Gastrocnemius medialis (tissue), 4 donors: Measurements from ENCODE around the gene FAM32A. TPM values are rescaled to one million over a fixed set of nuclear protein-coding genes. Genes with fewer than 3 reads are reported as not detected.

Experiments used
- ATAC-seq, 2 donors: fragments of 150-250 bp; one replicate each; pipeline ENCODE4 v1.9.1; 2016
- DNase-seq, 2 donors: peaks; one replicate each; pipeline ENCODE4 v3.0.0-alpha.2; 2019
- H3K27ac ChIP-seq, 4 donors: fragments of 200-600 bp; sonication (generic); 1 replicate in 1 of 4; 2 replicates in 3 of 4; pipeline ENCODE4 v1.5.1; 2016 to 2018; ENCODE audit warnings: mild to moderate bottlenecking in 2 of 4, moderate library complexity in 1 of 4
- H3K27me3 ChIP-seq, 3 donors: fragments of 200-600 bp; sonication (generic) in 2 of 3; 1 replicate in 1 of 3; 2 replicates in 2 of 3; pipeline versions ENCODE4 v1.5.1 to v1.6.0; 2016 to 2019; ENCODE audit warnings: mild to moderate bottlenecking in 1 of 3, moderate library complexity in 1 of 3
- H3K36me3 ChIP-seq, 2 donors: fragments of 200-600 bp; sonication (generic) in 1 of 2; one replicate each; pipeline ENCODE4 v1.5.1; 2017 to 2018
- H3K4me1 ChIP-seq, 2 donors: fragments of 200-600 bp; sonication (generic) in 1 of 2; one replicate each; pipeline ENCODE4 v1.5.1; 2016 to 2017; ENCODE audit warnings: mild to moderate bottlenecking in 2 of 2
- H3K4me3 ChIP-seq, 4 donors: fragments of 200-600 bp; sonication (generic) in 3 of 4; 1 replicate in 1 of 4; 2 replicates in 3 of 4; pipeline ENCODE4 v1.5.1; 2016 to 2019; ENCODE audit warnings: mild to moderate bottlenecking in 2 of 4
- H3K9me3 ChIP-seq, 3 donors: fragments of 200-600 bp; sonication (generic) in 2 of 3; 1 replicate in 1 of 3; 2 replicates in 2 of 3; pipeline ENCODE4 v1.5.1; 2016 to 2019
- POLR2A ChIP-seq, 2 donors: fragments of 450-650 bp; IDR thresholded peaks; one replicate each; pipeline ENCODE4 v1.6.1; 2017; ENCODE audit warnings: antibody characterized with exemption in 2 of 2, mild to moderate bottlenecking in 2 of 2, moderate library complexity in 2 of 2
- in situ Hi-C, 4 donors: fragments of 200-750 bp; cut with MboI; loops; one replicate each; pipeline versions ENCODE4 v1.15.0 to v1.8.0; 2017; ENCODE audit warnings: low sequenced_read_pairs in 4 of 4
- intact Hi-C: fragments of 100-400 bp; cut with DNase I; formaldehyde crosslinking; loops from one replicate; pipeline ENCODE4 v1.15.1; 2023; ENCODE audit warnings: low total_unique reads
- total RNA-seq, 4 donors: library from RNA; depleted of rRNA; stranded (reverse); fragments of >200 nt; gene quantifications; one replicate each; pipeline versions ENCODE4 v1.1.0 to v1.2.3, GENCODE V29; 2016
- TF ChIP-seq, protein P1 (sequence below), 5 experiments: fragments of 450-650 bp in 3 of 5; fragments of 200-600 bp in 2 of 5; sonication (generic) in 2 of 5; IDR thresholded peaks in 4 of 5; conservative IDR thresholded peaks in 1 of 5; 1 replicate in 4 of 5; 2 replicates in 1 of 5; pipeline ENCODE4 v1.5.1; 2016 to 2019; ENCODE audit warnings: antibody characterized with exemption in 5 of 5, mild to moderate bottlenecking in 3 of 5, moderate library complexity in 3 of 5

The FAM32A gene
- 10 to 100 TPM; 57.2 to 72.3 (median 63.6) TPM for total RNA-seq

DNA sequence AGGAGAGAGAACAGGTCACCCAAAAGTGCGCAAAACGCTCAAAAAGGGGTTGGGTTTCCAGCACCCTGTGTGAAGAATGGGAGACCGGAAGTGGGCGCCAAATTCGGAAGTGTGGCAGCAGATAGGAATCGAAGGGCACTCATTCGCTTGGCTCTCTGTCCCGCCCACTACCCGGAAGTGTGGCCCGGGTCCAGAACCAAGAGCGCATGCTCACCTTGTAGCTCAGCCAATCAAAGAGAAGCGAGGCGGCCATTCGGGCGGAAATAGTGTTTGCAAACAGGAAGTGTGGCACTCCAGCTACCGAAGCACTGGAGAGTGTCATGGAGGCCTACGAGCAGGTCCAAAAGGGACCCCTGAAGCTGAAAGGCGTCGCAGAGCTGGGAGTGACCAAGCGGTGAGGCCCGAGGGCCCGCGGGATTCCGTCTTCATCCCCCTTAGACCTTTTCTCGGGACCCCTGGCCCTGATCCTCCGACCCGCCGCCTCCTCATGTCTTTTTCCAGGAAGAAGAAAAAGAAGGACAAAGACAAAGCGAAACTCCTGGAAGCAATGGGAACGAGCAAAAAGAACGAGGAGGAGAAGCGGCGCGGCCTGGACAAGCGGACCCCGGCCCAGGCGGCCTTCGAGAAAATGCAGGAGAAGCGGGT, at the start of gene FAM32A:
Gene FAM32A, plus strand, starts transcription at position 288 of the 645 bp plus-strand sequence. Its CDS starts 33 bp downstream, at position 321.
- intact Hi-C loops: loop anchor here (1.0 to 10.0 kb wide), 3 partner anchors 12 to 1060 kb away; partner anchors contain the start of genes AP1M1 and RAB8A
- peak within 1 kb of the TSS; percentile 83 to 95 (median 92) for H3K4me3 ChIP-seq
- DNase-seq: peak; percentile 98 to 99
- H3K9me3 ChIP-seq: no peaks in the 10 kb centered on the region
- in situ Hi-C loops: loop anchor here in 3 of 4 donors (5.0 to 25.0 kb wide), 3 partner anchors 143 to 598 kb away; no protein-coding TSS in a partner anchor
- ATAC-seq: peak; percentile 99
- H3K27me3 ChIP-seq: peaks cover 0 to 5% (median 0%) of the 10 kb centered on the region in 3 donors
- H3K36me3 ChIP-seq: peaks cover 0 to 21% of the 10 kb centered on the region in 2 donors
- H3K27ac ChIP-seq: peak within 1 kb of the TSS; percentile 82 to 88 (median 86)
- H3K4me1 ChIP-seq: peaks cover 10 to 11% of the 10 kb centered on the region in 2 donors
- TF ChIP-seq, protein P1, sequence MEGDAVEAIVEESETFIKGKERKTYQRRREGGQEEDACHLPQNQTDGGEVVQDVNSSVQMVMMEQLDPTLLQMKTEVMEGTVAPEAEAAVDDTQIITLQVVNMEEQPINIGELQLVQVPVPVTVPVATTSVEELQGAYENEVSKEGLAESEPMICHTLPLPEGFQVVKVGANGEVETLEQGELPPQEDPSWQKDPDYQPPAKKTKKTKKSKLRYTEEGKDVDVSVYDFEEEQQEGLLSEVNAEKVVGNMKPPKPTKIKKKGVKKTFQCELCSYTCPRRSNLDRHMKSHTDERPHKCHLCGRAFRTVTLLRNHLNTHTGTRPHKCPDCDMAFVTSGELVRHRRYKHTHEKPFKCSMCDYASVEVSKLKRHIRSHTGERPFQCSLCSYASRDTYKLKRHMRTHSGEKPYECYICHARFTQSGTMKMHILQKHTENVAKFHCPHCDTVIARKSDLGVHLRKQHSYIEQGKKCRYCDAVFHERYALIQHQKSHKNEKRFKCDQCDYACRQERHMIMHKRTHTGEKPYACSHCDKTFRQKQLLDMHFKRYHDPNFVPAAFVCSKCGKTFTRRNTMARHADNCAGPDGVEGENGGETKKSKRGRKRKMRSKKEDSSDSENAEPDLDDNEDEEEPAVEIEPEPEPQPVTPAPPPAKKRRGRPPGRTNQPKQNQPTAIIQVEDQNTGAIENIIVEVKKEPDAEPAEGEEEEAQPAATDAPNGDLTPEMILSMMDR (IDR thresholded peaks at IDR 0.05 in 4 of 5, conservative IDR thresholded peaks at IDR 0.05 in 1 of 5): peak in 3 of 5 experiments; percentile 23 to 52 (median 49)
- TF ChIP-seq POLR2A (IDR thresholded peaks at IDR 0.05): peak; percentile 74 to 84

DNA sequence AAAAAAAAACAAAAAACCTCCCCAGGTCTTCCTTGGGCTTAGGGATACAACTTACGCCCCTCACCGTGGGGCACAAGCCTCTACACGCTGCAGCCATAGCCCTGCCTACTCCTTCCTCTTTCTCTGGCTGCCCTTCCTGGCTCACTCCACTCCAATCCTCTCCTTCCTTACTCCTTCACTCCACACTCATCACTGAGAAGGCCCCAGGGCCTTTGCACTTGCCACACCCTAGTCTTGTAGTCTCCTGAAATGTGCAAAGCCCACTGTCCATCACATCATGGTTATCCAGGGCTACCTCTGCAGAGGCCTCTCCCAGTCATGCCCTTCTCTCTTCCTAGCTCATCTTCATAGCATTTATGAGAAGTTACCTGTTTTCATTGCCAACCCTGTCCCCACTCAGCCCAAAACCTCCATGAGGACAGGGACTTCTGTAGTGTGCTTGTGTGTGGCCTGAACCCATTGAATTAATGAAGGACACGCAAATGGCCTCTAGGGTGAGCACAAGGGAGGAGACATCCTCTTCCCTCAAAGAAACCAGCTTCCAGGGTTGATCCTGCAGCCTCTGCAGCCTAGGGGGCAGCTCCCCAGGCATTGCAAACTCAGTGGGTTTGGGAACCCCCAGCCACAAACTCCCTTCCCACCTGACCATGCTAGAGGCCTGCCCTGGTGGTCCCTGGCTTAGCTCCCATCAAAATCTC, 49.6 kb upstream of the FAM32A start:
- Histone ChIP-seq H3K4me3 (no peak overlapping the region), H3K36me3 (peaks cover 0 to 32% of the 10 kb centered on the region in 2 donors), H3K27me3 (no peaks in the 10 kb centered on the region), H3K9me3 (no peaks in the 10 kb centered on the region), H3K4me1 (no peaks in the 10 kb centered on the region), H3K27ac (no peak overlapping the region)
- intact Hi-C loops (no loop called here), in situ Hi-C loops (no loop called here)
- no peak for TF ChIP-seq POLR2A (IDR thresholded peaks at IDR 0.05)
- TF ChIP-seq, protein P1 (IDR thresholded peaks at IDR 0.05 in 4 of 5, conservative IDR thresholded peaks at IDR 0.05 in 1 of 5): no peak
- no peak for ATAC-seq
- DNase-seq: no peak

DNA sequence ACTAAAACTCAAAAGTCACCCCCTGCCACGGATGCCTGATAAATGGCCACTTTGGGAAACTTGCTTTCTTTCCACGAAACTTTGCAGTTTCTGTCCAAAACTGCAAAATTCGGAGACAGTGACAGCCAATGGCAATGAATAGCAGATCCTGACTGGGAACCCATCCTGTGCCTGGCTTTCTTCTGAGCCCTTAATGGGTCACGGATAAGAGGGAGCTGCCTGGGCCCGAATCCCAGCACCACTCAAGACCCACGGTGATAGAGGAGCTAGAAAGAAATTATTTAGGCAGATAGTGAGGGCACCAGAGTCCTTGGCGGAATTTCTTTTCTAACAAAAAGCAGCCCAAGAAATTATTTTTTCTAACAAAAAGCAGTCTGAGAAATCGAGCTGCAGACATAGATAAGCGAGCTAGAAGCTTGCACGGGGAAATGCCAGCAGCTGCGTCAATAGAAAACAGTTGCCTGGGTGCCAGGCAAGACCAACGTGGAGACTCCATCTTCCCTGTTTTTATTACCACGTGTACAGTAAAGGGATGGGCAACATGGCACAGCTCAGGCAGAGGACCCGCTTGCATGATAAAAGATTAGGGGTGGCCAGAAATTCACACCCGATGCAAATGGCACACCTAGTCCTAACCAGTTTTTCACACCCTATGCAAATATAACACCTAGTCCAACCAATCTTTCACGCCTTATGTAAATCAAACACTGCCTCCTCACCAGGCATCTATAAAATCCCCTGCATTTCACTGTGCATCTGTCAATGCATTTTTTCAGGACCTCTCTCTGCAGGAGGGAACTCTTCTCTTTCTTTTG, 48.8 kb upstream of the FAM32A start:
- TF ChIP-seq, protein P1 (IDR thresholded peaks at IDR 0.05 in 4 of 5, conservative IDR thresholded peaks at IDR 0.05 in 1 of 5): no peak
- no peak for TF ChIP-seq POLR2A (IDR thresholded peaks at IDR 0.05)
- Histone ChIP-seq H3K27ac (no peak overlapping the region), H3K4me3 (no peak overlapping the region), H3K4me1 (no peaks in the 10 kb centered on the region), H3K9me3 (no peaks in the 10 kb centered on the region), H3K36me3 (peaks cover 0 to 26% of the 10 kb centered on the region in 2 donors), H3K27me3 (no peaks in the 10 kb centered on the region)
- DNase-seq: no peak
- intact Hi-C loops: no loop called here
- in situ Hi-C loops: no loop called here
- no peak for ATAC-seq

DNA sequence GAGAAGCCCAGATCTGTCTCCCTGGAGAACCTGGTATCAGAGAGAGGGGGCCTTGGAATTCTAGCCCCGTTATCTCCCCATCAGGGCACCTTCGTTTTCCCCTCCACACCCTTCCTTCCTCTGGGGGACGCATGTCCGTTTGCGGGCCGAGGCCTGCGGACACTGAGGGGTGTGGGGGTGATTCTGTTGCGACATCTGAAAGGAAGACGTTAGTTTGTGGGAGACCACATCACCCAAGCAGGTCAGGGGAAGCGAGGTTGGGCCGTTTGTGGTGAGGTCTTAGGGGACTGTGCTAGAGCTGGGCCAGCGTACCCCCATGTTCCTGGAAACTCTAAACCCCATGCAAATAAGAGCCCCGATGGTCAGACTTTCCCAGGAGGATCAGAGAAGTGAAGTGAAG, 45.5 kb upstream of the FAM32A start:
- intact Hi-C loops: no loop called here
- no peak overlapping the region for H3K27ac ChIP-seq
- no peak for TF ChIP-seq POLR2A (IDR thresholded peaks at IDR 0.05)
- TF ChIP-seq, protein P1 (IDR thresholded peaks at IDR 0.05 in 4 of 5, conservative IDR thresholded peaks at IDR 0.05 in 1 of 5): no peak

More for the DNA sequence above, 45.5 kb upstream of the FAM32A start:
- in situ Hi-C loops: no loop called here
- Histone ChIP-seq H3K4me1 (no peaks in the 10 kb centered on the region), H3K4me3 (no peak overlapping the region), H3K9me3 (no peaks in the 10 kb centered on the region), H3K27me3 (no peaks in the 10 kb centered on the region), H3K36me3 (no peaks in the 10 kb centered on the region)
- ATAC-seq (no peak), DNase-seq (no peak)
